H1 (cell line): ENCODE results near the gene TCF20. TPM values are rescaled to one million over a fixed set of nuclear protein-coding genes. Genes with fewer than 3 reads are reported as not detected.

Experiments
- CBX8 ChIP-seq: fragments of 300-800, 300-1000 bp; sonication (generic); IDR thresholded peaks from 2 replicates; pipeline ENCODE4 v1.7.1; 2016; ENCODE audit warnings: low read depth, low read length, borderline replicate concordance
- CHD2 ChIP-seq: IDR thresholded peaks from 2 replicates; pipeline ENCODE4 v1.6.1; 2012; ENCODE audit warnings: low read length, improper control_type of control experiment
- CHD7 ChIP-seq: fragments of 300-600 bp; sonication (generic); IDR thresholded peaks from 2 replicates; pipeline ENCODE4 v1.7.1; 2012; ENCODE audit warnings: low read length, moderate library complexity, mild to moderate bottlenecking, inconsistent platforms; ENCODE audit not compliant: insufficient replicate concordance
- KDM1A ChIP-seq: fragments of 200-600, 300-600 bp; sonication (generic); IDR thresholded peaks from 2 replicates; pipeline ENCODE4 v1.7.1; 2016; ENCODE audit warnings: mild to moderate bottlenecking, low read length, borderline replicate concordance
- PHF8 ChIP-seq: fragments of 200-600 bp; sonication (generic); conservative IDR thresholded peaks from 2 replicates; pipeline ENCODE4 v1.7.1; 2012; ENCODE audit warnings: low read depth, mild to moderate bottlenecking, inconsistent platforms, low read length, moderate library complexity
- RFX5 ChIP-seq: IDR thresholded peaks from 2 replicates; pipeline ENCODE4 v1.6.1; 2011; ENCODE audit warnings: low read depth, low read length, improper control_type of control experiment, borderline replicate concordance
- SIX5 ChIP-seq: IDR thresholded peaks from 2 replicates; pipeline ENCODE4 v1.6.1; 2011; ENCODE audit warnings: mild to moderate bottlenecking, low read depth, low read length
- SP2 ChIP-seq: IDR thresholded peaks from 2 replicates; pipeline ENCODE4 v1.6.1; 2012; ENCODE audit warnings: mild to moderate bottlenecking, low read length, inconsistent platforms
- ZNF274 ChIP-seq: IDR thresholded peaks from 2 replicates; pipeline ENCODE4 v1.7.0; 2012; ENCODE audit warnings: low read length, borderline replicate concordance; ENCODE audit errors: extremely low read depth
- polyA plus RNA-seq, 7 experiments: library from polyadenylated mRNA; depleted of rRNA in 3 of 7; stranded (reverse) in 5 of 7; unstranded in 2 of 7; fragments of >200 nt in 5 of 7; fragments of 200-250 nt in 2 of 7; gene quantifications; 1 replicate in 5 of 7; 2 replicates in 1 of 7; 4 replicates in 1 of 7; pipeline versions ENCODE4 v1.2.1 to v1.2.3, GENCODE V29; 2011 to 2013; ENCODE audit warnings: missing spikeins in 2 of 7, mixed read lengths in 2 of 7
- total RNA-seq: library from RNA; stranded (reverse); fragmentation: NEBNext Ultra II Directional; extraction: Animal tissue kit (Norgen Biotek cat#: 25700); gene quantifications from 2 replicates; pipeline ENCODE4 v1.2.1, GENCODE V29; 2021

Gene TCF20
- total and polyA plus RNA-seq, 2 of the 8 experiments (the other 6 are each of a cell fraction or from before 2014, with no cell fraction given): 22.0 to 79.8 TPM

- no peak for TF ChIP-seq CHD7
- TF ChIP-seq CHD2: no peak
- no peak for TF ChIP-seq PHF8
- no peak for TF ChIP-seq KDM1A
- no peak for TF ChIP-seq SP2
- TF ChIP-seq CBX8: no peak
- no peak for TF ChIP-seq RFX5
- no peak for TF ChIP-seq ZNF274
- no peak for TF ChIP-seq SIX5
These were observed 40.0 kb upstream of the TCF20 start (continued) for GRCh38 chr22:42310291-42311015.
